Posterior vena cava (tissue), 2 donors: Measurements from ENCODE around the gene U2SURP. TPM values are rescaled to one million over a fixed set of nuclear protein-coding genes. Genes with fewer than 3 reads are reported as not detected.

Experiments used
- DNase-seq: peaks from one replicate; pipeline ENCODE4 v3.0.0-alpha.2; 2020; ENCODE audit warnings: low spot score
- intact Hi-C, 2 donors: fragments of 100-400 bp; cut with DNase I; formaldehyde crosslinking; loops; one replicate each; pipeline versions ENCODE4 v1.14.1 to v1.14.2; 2022 to 2023
- total RNA-seq, 2 donors: library from RNA; stranded (reverse); fragmentation: NEBNext Ultra II Directional; extraction: Animal tissue kit (Norgen Biotek cat#: 25700); gene quantifications; one replicate each; pipeline ENCODE4 v1.2.1, GENCODE V29; 2021
- donor health status: DM: yes; HTN: yes; CAD: no.
- donor health status: DM: yes; HTN: yes; CAD: no.

Gene U2SURP
- total RNA-seq, 2 donors from 2014 or later = 68.1 to 72.5 TPM

DNA sequence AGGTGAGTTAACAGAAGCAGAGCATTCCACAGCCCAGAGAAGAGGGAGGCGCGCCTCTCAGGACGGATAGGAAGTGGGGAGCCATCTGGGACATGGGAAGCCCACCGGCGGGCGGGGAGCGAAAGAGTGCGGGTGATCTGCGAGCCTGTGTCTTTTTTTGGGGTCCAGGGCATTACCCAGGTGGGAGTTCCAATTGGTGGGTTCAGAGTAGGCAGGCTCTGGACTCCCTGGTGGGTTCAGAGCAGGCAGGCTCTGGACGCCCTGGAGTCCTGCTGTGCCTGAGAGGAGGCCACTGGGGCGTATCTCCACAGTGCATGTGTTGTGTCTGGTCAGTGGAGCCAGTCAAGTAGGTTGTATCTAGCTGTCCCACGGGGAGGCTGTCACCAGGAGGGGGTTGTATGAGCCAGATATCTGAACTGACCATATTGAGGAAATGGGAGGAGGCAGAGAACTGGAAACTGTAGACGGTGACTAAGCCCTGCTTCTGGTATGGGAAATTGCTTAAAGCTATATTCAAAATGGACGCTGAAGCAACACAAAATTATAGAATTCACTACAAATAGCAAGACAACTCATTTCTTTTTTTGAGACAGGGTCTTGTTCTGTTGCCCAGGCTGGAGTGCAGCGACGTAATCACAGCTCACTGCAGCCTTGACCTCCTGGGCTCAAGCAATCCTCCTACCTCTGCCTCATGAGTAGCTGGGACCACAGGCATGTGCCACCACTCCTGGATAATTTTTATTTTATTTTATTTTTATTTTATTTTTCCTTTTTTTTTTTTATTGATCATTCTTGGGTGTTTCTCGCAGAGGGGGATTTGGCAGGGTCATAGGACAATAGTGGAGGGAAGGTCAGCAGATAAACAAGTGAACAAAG is 83.7 kb downstream of the U2SURP start:
- no peak for DNase-seq
- intact Hi-C loops = no loop called here

DNA sequence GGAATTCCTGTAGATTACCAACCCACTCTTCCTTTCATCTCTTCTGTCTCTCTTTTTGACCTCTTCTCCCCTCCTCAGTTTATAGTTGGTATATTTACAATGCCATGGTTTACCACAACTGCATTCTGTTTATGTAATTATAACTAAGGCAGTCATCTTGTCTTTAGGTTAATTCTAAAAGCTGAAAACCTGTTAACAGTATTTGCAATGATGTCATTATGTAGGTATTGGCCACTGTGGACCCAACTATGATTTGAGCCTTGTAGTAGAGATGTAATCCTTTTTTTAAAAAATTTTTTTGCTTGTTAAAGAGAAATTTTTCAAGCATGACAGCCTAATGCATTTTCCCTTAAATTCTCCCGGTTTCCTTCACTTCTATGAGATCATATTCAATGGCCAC is 87.5 kb downstream of the U2SURP start:
- DNase-seq = no peak
- intact Hi-C loops = no loop called here

DNA sequence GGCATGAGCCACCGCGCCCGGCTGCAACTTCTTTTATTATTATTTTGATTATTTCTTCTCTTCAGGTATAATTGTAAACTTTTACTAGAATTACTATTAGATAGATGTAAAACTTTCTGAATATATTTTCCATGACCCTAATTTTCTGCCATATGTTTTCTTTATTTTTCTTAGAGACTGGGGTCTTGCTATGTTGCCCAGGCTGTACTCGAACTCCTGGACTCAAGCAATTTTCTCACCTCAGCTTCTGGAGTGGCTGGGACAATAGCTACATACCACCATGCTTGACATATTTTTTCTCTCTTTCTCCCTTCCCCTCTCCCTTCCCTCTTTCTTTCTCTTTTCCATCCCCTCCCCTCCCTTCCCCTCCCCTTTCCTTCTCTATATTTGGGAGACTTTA is 88.6 kb downstream of the U2SURP start:
- intact Hi-C loops = no loop called here

DNA sequence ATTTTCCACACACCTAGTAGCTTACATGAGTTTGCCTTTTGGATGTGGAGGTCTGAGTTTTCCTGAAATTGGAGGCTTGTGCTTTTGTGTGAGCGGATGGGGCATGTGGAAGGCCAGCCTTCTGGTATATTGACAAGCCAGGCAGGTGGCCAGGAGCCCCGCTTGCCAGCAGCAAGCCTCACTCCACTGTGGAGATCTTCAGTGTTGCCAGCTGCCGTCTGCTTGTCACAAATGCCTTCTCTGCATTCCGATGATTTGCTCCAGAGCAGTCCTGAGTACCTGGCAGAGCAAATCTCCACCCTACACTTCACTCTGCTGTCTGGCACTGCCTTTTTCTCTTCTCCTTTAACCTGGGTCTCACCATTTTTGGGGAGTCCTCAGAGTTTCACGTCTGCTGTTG is 89.1 kb downstream of the U2SURP start:
- intact Hi-C loops = no loop called here
- no peak for DNase-seq

More for the DNA sequence above, 88.6 kb downstream of the U2SURP start:
- DNase-seq = no peak

DNA sequence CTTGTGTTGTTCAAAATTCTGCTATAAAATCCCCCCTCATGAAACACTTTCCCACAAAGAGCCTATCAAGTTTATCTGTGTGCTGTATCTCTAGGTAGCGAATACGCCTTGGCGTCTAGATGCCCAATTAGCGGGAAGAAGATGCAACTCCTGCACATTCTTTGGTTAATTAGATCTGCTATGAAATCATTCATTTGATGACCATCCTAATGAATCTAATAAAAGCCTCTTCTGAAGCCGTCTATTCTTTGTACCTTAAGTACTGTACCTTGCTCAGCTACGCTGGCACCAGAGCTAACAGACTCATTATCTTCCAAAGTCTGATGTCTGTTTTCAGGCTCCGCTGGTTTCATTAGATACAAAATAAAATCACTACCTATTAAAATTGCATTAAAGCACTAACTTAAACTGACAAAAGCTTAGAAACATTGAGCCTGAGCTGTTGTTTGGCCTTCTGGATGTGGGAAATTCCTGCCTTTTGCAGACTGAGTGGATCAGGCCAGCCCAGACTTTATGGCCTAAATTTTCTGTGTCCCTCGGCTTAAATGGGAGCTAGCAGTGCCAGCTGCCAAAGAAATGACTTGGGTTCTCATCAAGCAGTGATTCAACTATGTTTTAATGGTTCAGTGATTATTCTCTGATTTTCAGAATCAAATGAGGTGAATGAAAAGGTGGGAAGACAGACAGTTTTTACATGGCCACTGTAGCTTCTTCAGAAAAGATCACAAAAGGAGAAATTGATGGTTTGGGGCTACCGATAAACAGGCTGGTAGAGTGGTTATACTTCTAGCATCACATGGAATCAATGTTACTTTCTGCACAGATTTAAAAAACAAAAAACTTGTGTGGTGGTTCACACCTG is 89.8 kb downstream of the U2SURP start:
- intact Hi-C loops = no loop called here
- no peak for DNase-seq

DNA sequence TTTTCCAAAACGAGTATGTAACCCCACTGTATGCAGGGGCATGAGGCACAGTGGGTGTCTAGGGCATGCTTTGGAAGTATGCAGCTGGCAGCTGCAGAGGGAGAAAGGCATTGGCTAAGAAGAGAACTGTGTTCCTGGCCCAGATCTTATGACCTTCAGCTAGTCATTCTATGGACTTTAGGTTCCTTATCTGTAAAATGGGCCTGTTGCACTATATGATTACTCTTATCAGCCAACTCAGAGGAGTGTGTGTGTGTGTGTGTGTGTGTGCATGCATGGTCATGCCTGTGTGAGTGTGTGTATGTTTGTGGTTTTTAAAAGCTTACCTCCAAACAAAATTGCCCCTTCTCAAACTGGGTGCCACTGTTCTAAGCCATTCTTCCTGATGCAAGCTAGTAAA is 90.8 kb downstream of the U2SURP start:
- intact Hi-C loops = no loop called here
- DNase-seq = no peak

DNA sequence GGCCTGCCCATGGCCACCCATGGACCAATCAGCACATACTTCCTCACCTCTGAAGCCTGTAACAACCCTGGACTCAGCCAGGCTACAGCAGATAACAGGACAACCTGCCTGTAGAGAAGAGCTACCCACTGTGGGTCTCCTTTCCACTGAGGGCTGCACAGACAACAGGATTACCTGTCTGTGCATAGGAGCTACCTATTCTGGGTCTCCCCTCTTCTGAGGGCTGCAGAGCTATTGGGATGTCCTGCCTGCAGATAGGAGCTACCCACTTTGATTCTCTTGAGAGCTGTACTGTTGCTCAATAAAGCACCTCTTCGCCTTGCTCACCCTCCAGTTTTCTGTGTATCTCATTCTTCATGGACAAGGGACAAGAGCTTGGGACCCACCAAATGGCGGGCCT is 94.4 kb downstream of the U2SURP start:
- intact Hi-C loops = loop anchor here in 1 of 2 donors (2.0 kb wide), 1 partner anchor 53 kb away; no protein-coding TSS in a partner anchor
- no peak for DNase-seq

DNA sequence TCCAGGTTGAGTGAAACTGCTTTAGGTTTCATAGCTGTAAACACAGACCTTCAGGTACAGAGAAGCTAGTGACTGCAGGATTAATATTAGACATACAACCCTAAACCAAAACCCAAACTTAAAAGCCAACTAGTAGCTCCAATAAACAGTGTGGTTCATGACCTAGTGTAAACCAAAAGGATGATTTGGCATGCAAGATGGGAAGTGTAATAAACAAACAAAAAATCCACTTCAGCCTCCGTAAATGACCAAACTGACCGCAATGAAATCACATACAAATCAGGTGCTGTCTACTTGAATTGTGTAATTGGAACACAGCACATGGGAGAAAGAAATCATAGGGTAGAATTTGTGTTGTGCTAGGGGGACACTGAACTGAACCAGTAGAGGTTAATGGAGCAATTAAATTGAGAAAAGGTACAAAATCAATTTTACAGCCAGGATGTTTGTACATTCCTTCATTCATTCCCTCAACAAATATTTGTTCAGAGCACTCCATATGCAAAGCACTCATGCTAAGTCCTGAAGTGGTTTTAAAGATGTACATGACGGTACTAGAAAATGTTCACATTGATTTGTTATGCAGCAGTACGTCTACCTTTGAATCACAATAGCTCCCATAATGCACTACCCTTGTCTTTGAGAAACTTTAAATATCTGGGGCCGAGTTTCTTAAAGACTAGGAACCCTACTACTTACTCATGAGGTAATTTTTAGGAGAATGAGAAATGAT is 96.8 kb downstream of the U2SURP start:
- no peak for DNase-seq
- intact Hi-C loops = no loop called here

DNA sequence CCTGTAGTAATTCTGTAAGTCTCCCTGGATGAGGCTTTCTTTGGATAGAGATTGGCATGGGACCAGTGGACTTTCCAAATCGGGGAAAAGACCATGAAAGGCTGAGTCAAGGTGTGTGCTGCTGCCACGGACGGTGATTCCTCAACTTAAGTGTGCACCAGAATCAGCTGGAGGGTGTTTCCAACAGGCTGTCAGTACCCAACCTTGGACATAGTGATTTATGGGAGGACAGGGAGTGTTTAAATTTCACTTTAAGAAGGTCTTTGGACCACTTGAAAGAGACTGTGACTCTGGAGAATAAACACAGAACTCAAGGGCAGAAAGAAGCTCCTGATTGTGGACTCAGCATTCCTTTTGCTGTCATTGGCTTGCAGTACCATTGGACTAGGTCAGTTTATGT is 97.8 kb downstream of the U2SURP start:
- intact Hi-C loops = no loop called here
- DNase-seq = no peak

DNA sequence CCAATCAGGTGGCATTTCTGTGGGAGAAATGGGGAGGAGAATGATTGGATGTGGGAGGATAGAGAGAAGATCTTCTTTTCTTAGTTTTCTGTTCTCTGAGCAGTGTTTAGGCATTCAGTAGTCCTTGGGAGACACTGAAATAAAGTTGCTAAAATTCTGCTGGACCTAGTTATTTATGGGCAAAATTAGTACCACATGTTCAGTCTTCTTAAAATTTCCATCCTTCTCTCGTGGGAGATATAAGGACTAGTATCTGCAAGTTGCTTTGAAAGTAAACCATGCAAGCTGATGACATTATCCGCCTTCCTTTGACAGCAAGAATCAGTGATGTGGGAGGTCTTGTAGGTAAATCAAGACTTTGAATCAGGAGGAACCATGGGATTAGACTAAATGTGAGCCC is 98.3 kb downstream of the U2SURP start:
- intact Hi-C loops = no loop called here
- DNase-seq = no peak

DNA sequence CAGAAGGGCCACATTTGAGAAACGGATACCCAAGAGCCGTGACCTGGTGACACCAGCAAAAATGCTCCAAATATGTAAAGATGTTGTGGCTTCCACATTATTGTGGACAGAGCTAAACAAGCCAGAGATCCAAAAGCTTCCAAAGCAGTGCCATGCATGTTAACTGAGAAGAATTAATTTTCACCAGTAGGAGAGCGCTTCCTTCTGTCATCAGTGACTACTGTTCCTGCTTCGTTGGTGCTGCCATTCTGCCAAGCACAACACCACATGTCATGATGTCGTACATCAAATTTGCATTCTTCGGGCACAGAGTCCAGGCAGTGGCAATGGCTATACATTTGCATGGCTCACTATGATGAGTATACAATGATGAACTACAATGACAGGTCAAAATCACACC is 99.1 kb downstream of the U2SURP start:
- no peak for DNase-seq
- intact Hi-C loops = no loop called here

DNA sequence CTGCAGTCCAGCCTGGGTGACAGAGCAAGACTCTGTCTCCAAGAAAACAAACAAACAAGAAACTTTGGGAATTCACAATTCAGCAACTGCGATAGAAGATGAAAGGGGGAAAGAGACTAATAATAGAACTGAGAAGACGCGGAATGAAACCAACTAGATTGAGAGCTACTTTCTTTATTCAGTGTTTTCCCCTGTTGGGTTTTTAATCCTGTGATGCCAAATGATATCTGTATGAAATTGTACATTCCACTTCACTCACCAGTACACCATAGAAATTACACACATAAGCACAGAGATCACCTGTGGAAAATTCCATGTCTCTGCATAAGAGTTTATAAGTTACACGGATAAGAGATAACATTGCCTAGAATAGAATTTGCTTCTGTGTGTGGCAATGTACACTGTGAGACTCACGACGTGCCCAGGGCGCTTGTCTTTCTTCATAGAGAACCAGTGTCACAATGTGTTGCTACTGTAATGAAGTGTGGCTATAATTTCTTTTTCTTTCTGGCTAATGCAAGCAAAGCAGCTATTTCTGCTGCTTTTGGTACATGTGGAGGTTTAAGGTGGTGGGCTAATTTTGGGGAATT is 100.5 kb downstream of the U2SURP start:
- no peak for DNase-seq
- intact Hi-C loops = no loop called here

DNA sequence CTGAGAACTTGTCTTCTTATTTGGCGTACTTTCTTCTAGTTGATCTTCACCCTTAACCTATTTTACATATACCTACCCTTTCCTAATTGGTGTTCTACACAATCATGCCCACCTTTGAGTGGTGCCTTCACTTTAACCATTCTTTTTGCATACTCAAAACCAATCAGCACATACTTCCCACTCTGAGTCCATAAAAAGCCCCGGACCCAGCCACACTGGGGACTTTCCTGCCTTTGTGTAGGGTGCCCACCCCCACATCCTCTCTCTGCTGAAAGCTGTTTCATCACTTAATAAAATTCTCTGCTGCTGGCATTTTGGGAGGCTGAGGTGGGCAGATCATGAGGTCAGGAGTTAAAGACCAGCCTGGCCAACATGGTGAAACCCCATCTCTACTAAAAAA is 102.3 kb downstream of the U2SURP start:
- DNase-seq = no peak
- intact Hi-C loops = no loop called here

DNA sequence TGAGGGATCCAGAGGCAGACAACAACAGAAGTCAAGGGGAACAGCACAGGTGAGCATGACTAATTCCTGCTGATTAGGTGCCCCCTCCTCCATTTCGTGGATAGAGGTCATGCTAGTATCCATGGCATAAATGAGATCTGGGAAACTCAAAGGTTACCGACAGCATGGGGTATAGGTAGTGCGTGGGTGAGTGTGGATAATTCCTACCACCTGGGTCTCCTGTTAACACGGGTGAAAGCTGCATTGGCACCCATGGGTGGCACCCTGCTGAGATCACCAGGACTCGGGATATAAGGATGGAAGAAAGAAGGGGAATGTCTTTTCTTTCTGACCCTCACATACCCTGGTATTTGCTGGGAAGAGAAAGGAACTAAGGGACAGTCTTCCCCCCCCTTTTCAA is 103.8 kb downstream of the U2SURP start:
- no peak for DNase-seq
- intact Hi-C loops = no loop called here

DNA sequence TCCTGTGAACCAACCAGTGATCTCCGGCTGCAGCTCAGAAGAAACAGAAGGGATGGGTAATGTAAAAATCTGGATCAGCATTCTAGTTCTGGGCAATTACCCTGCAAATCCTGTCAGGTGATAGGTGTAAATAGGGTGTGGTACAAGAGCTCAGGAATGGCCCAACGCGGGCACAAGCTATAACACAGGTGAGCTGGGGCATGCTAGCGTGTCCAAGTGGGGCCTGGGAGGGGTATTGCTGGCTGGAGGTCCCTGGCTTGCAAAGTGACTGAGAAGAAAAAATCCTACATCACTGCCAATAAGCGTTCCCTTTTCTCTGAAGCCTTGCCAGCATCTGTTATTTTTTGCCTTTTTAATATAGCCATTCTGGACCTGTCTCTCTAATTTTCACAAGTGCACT is 108.5 kb downstream of the U2SURP start:
- intact Hi-C loops = no loop called here
- DNase-seq = no peak

Other genes starting within 250 kb of the U2SURP start
- 10 to 100 TPM; 39.7 to 54.5 TPM for gene PCOLCE2, start 112.5 kb upstream of the U2SURP start, total RNA-seq
- gene PAQR9, start 37.9 kb upstream of the U2SURP start, total RNA-seq = not detected
- gene CHST2, start 118.2 kb downstream of the U2SURP start, total RNA-seq = 1 to 10 TPM; 2.5 to 3.4 TPM